Endothelial cell (in vitro differentiated cells): Measurements from ENCODE around the gene NFIX. TPM values are rescaled to one million over a fixed set of nuclear protein-coding genes. Genes with fewer than 3 reads are reported as not detected.

Source experiments
- DNase-seq: peaks from one replicate; pipeline ENCODE4 v3.0.0; 2021; ENCODE audit warnings: low spot score
- H3K27ac Mint-ChIP-seq: one replicate; pipeline ENCODE4 v1.8.0; 2021; ENCODE audit warnings: mixed read lengths, inconsistent platforms; ENCODE audit not compliant: unreplicated experiment
- H3K27me3 Mint-ChIP-seq: one replicate; pipeline ENCODE4 v1.8.0; 2021; ENCODE audit warnings: mild to moderate bottlenecking, moderate library complexity, mixed read lengths, inconsistent platforms; ENCODE audit not compliant: unreplicated experiment
- H3K36me3 Mint-ChIP-seq: one replicate; pipeline ENCODE4 v1.8.0; 2021; ENCODE audit warnings: mild to moderate bottlenecking, low read depth, mixed read lengths, inconsistent platforms; ENCODE audit not compliant: unreplicated experiment
- H3K4me1 Mint-ChIP-seq: one replicate; pipeline ENCODE4 v1.8.0; 2021; ENCODE audit warnings: mild to moderate bottlenecking, mixed read lengths, inconsistent platforms; ENCODE audit not compliant: unreplicated experiment
- H3K4me3 Mint-ChIP-seq: one replicate; pipeline ENCODE4 v1.8.0; 2021; ENCODE audit warnings: mild to moderate bottlenecking, mixed read lengths, inconsistent platforms; ENCODE audit not compliant: unreplicated experiment
- H3K9me3 Mint-ChIP-seq: one replicate; pipeline ENCODE4 v1.8.0; 2021; ENCODE audit warnings: mixed read lengths, inconsistent platforms; ENCODE audit not compliant: unreplicated experiment
- total RNA-seq: library from RNA; stranded (reverse); fragmentation: NEBNext Ultra II Directional; extraction: Animal tissue kit (Norgen Biotek cat#: 25700); gene quantifications from one replicate; pipeline ENCODE4 v1.2.1, GENCODE V29; 2021; ENCODE audit not compliant: unreplicated experiment
- TF ChIP-seq, protein P1 (sequence below): fragments of 200-600 bp; sonication (generic); IDR thresholded peaks from one replicate; pipeline ENCODE4 v1.5.0; 2021; ENCODE audit warnings: antibody characterized with exemption; ENCODE audit not compliant: unreplicated experiment

Gene NFIX
- total RNA-seq, 1 donor from 2014 or later: 9.9 TPM

DNA sequence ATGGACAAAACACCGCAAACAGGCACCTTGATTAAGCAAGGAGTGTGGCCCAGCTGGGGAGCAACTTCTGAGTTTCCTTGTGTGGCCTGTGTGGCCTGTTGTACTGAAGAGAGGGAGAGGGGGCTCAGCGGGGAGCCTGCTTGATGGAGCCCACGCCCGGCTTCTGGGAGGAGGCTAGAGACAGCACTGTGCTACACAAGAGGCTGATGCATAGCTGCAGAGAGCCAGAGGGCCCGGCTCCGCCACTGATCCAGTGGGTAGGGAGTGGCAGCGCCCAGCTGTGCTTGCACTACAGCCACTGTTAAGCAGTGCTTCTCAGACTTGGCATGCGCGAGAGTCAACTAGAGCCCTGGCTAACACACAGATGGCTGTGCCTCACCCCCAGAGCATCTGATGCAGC lies 88.4 kb downstream of the NFIX start:
- H3K4me3 Mint-ChIP-seq: no peak overlapping the region
- H3K27me3 Mint-ChIP-seq: peaks cover 10% of the 10 kb centered on the region
- DNase-seq: no peak
- TF ChIP-seq, protein P1, sequence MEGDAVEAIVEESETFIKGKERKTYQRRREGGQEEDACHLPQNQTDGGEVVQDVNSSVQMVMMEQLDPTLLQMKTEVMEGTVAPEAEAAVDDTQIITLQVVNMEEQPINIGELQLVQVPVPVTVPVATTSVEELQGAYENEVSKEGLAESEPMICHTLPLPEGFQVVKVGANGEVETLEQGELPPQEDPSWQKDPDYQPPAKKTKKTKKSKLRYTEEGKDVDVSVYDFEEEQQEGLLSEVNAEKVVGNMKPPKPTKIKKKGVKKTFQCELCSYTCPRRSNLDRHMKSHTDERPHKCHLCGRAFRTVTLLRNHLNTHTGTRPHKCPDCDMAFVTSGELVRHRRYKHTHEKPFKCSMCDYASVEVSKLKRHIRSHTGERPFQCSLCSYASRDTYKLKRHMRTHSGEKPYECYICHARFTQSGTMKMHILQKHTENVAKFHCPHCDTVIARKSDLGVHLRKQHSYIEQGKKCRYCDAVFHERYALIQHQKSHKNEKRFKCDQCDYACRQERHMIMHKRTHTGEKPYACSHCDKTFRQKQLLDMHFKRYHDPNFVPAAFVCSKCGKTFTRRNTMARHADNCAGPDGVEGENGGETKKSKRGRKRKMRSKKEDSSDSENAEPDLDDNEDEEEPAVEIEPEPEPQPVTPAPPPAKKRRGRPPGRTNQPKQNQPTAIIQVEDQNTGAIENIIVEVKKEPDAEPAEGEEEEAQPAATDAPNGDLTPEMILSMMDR: no peak
- peaks cover 17% of the 10 kb centered on the region for H3K36me3 Mint-ChIP-seq
- H3K27ac Mint-ChIP-seq: no peak overlapping the region
- H3K9me3 Mint-ChIP-seq: no peaks in the 10 kb centered on the region
- H3K4me1 Mint-ChIP-seq: peaks cover 11% of the 10 kb centered on the region

DNA sequence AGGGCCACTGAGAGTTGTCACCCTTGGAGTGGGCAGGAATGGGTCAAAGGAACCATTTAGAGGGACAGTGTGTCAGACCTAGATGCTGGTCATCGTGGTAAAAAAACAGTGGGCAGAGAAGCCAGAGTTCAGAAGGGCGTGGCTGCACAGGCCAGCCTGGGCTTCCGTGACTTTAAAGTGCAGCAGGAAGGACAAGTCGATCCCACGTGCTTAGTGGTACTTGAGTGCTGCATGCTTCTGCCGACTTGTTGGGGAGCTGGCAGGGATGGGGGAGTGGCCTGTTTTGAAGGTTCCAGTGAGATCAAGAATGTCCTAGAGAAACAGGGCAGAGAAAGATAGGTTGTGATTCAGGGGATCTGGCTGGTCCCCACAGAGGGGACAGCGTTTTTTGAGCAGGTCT lies 90.4 kb downstream of the NFIX start:
- Mint-ChIP-seq H3K9me3 (no peaks in the 10 kb centered on the region), H3K4me3 (no peak overlapping the region), H3K36me3 (peaks cover 19% of the 10 kb centered on the region), H3K27me3 (peaks cover 9% of the 10 kb centered on the region), H3K4me1 (peaks cover 11% of the 10 kb centered on the region), H3K27ac (peak overlapping the region; percentile 39)
- DNase-seq: no peak
- TF ChIP-seq, protein P1: no peak

DNA sequence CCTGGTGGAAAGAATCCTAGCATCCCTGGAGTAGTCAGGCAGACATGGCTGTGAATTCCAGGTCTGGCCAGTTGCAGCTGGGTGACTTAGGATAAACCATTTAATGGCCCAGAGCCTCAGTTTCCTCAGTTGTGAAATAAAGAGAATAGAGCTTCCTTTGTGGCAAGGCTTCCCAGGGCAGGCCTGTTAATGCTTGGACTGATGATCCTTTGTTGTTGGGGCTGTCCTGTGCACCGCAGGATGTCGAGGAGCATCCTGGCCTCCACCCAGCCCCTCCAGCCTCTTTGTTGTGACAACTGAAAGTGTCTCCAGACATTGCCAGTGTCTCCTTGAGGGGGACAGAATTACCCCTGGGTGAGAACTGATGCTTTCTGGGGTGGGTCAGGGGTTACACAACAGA lies 91.1 kb downstream of the NFIX start:
- Mint-ChIP-seq H3K9me3 (no peaks in the 10 kb centered on the region), H3K27ac (no peak overlapping the region), H3K27me3 (peaks cover 9% of the 10 kb centered on the region), H3K4me3 (peak overlapping the region; percentile 38), H3K36me3 (peaks cover 19% of the 10 kb centered on the region), H3K4me1 (peaks cover 11% of the 10 kb centered on the region)
- no peak for DNase-seq
- TF ChIP-seq, protein P1: no peak

DNA sequence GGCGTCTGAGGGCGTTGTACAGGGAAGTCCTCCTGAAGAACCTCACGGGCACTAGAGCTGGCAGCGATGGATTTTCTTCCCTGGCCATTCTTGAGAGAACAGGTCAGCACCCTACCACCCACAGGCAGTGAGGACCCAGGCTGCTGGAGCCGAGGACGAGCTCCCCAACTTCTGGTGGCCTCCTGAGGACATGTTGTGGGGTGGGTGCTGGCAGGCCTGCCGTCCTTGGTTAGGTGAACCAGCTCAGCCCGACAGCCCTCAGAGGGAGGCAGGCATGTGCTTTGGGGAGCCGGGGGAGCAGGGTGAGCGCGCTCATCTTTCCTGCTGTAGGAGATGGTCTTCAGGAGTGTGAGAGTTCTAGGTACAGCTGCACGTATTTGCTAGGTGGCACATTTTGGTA lies 92.0 kb downstream of the NFIX start:
- Mint-ChIP-seq H3K27me3 (peaks cover 11% of the 10 kb centered on the region), H3K36me3 (peaks cover 19% of the 10 kb centered on the region), H3K4me1 (peaks cover 8% of the 10 kb centered on the region), H3K27ac (no peak overlapping the region), H3K4me3 (no peak overlapping the region), H3K9me3 (no peaks in the 10 kb centered on the region)
- DNase-seq: no peak
- TF ChIP-seq, protein P1: no peak

DNA sequence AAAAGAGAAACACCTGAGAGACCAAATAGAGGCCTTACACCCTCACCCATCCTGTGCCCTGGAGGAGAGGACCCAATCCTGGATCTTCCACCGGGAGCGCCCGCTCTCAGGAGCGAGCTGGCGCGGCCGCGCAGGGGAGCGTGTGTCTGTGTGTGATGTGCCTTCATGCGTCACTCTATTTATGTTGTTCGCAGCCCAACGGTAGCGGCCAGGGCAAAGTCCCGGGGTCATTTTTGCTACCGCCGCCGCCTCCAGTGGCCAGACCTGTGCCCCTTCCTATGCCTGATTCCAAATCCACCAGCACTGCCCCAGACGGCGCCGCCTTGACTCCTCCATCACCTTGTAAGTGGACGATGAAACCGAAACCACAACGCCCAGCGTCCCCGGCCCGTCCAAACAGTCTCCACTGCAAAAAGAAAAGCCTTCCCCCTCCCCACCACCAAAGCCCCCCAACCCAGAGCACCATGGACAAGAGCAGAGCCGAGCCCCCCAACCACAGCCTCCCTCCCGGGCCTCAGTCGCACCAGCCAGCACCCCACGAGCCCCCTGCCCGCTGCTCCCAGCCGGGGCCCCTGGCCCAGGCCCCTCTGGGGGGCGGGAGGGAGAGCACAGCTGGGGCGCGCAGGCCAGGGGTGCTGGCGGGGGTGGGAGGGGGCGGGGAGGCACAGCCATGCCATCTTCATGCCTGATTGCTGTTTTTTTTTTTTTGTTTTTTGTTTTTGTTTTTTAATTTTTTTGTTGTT lies 92.7 kb downstream of the NFIX start:
- DNase-seq: no peak
- Mint-ChIP-seq H3K27me3 (peaks cover 10% of the 10 kb centered on the region), H3K4me1 (peaks cover 8% of the 10 kb centered on the region), H3K36me3 (peaks cover 19% of the 10 kb centered on the region), H3K4me3 (no peak overlapping the region), H3K27ac (no peak overlapping the region), H3K9me3 (no peaks in the 10 kb centered on the region)
- TF ChIP-seq, protein P1: no peak
